HG03558 (cell line): ENCODE data around the gene OR2G2.

ENCODE experiments used
- ATAC-seq: cut with Tn5 transposase; IDR thresholded peaks from one replicate; pipeline ENCODE4 v1.9.1; 2021; ENCODE audit warnings: moderate number of reproducible peaks; ENCODE audit not compliant: unreplicated experiment; ENCODE audit errors: extremely low read depth

Gene OR2G2, protein sequence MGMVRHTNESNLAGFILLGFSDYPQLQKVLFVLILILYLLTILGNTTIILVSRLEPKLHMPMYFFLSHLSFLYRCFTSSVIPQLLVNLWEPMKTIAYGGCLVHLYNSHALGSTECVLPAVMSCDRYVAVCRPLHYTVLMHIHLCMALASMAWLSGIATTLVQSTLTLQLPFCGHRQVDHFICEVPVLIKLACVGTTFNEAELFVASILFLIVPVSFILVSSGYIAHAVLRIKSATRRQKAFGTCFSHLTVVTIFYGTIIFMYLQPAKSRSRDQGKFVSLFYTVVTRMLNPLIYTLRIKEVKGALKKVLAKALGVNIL

DNA sequence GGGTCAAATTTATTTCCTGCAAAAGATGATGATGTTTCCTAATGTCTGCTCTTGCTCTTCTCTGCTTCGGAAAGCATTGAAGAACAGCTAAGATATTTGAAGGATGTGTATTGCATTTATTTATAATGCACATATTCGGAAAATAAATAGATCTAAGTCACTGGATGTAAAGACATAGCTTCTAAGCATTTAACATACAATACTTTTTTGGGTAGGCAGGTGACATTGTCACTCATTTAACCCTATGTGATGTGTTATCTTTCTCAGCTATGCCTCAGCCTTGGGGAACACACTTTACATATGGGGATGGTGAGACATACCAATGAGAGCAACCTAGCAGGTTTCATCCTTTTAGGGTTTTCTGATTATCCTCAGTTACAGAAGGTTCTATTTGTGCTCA is at the start of gene OR2G2:
Gene OR2G2 (plus strand): TSS at position 301 of the 400 bp plus-strand sequence. CDS start 0 bp downstream, at position 301.
- ATAC-seq, result no peak

DNA sequence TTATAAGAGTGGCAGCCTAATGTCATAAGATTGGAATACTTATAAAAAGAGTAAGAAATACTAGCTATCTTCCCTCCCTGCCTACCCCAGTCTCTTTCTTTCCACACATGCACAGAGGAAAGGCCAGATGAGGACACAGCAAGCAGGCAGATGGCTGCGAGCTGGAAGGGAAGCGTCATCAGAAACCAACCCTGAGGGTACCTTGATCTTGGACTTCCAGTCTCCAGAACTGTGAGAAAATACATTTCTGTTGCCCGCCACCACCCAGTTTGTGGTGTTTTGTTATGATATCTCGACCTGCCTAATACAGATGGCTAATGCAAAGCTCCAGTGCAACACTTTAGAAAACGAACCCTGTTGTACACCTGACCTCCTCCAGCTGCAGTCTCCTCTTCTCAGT is 49.6 kb upstream of the OR2G2 start:
- ATAC-seq, result no peak

DNA sequence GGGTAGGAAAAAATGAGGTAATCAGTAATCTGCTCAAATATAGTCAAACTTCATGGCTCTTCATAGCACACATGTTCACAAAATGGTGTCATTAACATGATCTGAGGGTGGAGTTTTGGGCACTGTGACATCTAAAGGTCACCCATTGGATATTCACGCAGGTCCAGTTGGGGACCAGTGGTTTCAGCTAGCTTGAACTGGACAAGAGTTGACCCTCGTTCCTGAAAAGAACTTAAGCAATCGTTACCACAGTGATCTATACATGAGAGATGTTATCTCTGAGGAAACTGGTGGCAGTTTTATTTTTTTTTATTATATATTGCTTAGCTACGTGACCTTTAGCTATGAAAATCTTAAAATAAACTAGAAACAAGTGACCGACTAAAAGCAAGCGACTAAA is 48.9 kb upstream of the OR2G2 start:
- no peak for ATAC-seq

DNA sequence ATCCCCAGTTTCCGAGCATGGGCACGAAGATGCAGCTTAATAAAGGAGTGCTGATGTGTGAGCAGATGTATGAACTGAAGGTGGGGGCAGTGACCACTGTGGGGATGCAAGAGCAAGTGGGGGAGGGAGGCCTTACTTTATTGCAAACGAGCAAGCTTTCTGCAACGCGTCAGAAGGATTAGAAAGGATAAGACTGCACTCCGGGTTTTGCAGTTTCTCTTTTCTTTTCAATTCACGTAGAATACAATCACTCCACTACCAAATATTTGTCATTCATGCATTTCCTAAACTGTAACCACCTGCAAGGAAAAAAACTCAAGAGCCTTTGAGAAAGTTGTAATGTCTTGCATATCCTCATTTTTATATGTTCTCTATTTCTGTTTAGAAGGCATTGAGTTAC is 47.6 kb upstream of the OR2G2 start:
- no peak for ATAC-seq

DNA sequence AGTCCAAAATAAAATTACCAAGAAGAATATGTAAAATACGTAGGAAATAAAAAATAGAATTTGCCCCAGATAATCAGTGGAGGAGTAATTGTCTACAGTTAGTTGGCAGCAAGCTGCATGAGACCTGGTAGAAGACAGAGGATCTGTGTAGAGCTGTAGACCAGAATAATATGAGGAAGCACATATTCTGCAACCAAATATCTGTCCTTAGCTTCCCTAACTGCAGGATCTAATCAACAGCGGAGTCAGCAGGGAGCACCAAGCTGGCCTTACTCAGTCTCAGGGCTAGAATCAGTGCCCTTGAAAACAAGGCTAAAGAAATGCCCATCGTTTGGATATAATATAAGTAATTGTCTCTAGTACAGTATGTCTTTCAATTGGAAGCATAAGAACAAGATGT is 45.3 kb upstream of the OR2G2 start:
- no peak for ATAC-seq

DNA sequence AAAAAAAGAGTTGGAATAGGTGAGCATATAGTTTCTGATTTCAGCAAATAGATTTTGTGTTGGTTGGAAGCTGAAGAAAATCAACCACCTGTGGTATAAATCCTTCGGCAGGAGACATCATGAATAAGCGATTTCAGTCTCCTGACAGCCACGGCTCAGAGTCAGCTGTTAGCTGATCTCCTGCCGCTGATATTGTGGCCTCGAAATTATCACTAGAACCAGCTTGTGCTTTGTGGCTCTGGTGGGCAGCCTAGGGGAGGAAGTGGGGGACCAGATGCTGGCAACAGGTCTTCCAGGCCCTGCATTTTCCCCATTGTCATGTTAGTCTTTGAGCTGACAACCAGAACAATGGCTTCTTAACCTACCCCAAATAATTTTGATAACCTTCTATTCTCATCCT is 40.1 kb upstream of the OR2G2 start:
- no peak for ATAC-seq

DNA sequence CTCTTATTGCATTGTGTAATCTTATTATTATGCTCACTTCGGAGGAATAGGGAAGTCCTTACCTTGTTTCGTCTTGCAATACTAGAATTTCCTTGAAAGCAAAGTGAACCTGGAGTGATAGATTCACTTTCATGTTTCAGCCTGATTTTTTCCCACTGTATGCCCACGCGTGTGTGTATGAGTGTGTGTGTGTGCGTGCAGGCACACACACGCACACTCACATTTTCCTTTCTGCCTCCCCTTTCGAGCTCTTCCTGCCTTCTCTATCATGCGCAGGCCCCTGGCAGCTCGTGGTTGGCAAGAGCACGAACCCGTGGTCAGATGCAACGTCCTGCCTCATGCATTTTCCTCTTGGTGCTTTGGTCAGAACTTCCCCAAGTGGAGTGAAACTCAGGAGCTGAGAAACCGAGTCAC is 39.4 kb upstream of the OR2G2 start, which contains the start of gene GCSAML:
Gene GCSAML (plus strand): TSS at position 366 of the 414 bp plus-strand sequence. CDS start 58 bp downstream, outside the sequence.
- ATAC-seq, result no peak

DNA sequence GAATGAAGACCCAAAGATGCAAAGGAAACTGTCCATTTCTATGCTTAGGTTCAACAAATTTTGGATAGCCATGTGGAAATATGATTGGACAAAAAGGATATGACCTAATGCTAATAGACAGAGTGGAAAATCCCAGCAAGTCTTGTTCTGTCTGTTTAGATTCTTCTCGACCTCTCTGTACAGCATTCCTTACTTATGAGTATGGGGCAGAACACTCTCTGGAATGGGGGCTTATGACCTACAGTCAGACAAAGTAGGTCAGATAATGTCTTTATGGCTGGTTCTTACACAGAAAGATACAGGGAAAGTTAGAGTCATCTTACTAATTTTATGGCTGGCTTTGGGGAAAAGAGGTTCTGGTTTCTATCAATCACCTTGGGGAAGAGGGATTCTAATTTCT is 36.4 kb upstream of the OR2G2 start:
- no peak for ATAC-seq

DNA sequence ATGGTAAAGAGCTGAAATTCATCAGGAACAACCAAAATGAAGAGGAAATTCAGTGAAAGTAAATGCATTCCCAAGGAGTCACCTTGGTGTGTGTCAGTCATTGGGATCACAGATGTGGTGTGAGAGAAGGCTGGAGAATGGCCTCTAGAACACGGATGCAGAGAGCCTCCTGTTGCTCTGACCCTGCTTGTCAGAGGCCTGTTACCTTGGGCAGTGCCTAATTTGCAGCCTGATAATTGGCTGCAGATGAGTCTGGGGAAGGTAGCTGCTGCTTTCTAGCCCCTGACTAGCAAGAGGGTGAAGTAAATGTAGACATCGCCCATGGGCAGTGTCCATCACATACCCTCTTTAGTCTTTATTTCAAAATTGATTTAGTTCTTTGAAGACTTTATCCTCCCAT is 35.9 kb upstream of the OR2G2 start:
- ATAC-seq, result no peak

DNA sequence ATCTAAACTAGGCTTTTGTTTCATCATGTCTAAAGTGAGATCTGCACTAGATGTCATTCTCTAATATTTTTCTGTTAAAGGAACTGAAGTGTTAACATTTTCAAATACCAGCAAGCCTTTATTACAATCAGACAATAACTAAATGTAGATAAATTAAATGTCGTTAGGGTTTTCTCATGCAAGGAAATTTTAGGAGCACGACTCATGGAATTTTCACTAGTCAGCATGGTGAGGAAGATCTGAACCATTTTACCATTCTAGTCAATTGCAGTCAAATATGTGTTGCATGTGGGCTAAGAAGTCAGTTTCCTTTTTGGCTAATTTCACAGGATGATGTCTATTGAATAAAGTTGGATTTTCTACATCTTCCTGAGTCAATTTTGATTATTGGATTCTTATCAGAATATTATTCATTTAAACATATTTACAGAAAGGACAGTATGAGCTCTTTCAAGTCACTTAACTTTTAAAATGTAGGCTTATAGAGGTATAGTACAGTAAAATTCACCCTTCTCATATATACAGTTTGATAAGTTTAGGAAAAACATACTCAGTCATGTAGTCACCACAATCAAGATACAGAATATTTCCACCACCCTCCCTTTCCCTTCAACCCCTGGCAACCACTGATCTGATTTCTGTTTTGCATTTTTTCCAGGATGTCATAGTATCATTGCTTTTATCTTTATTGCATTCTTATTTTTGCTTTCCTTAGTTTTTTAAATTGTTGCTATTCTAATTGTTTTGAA is 30.1 kb upstream of the OR2G2 start:
- no peak for ATAC-seq

DNA sequence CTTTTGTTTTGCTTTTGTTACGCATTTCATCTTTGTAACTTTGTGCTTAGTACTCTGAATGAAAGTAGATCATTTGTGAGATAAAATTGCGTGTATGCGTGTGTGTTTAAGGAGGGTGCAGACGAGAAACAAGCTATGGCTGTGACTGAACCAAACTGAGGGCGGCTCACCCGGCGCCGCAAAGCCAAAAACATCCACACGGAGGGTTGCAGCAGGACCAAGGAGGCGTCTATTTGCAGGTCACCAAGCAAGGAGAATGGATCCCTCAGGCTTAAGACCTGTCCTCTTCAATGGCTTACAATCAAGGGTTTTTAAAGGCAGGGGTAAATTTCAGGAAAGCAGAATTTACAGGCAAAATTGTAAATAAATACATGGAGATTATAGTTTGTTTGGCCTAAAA is 26.4 kb upstream of the OR2G2 start:
- no peak for ATAC-seq

DNA sequence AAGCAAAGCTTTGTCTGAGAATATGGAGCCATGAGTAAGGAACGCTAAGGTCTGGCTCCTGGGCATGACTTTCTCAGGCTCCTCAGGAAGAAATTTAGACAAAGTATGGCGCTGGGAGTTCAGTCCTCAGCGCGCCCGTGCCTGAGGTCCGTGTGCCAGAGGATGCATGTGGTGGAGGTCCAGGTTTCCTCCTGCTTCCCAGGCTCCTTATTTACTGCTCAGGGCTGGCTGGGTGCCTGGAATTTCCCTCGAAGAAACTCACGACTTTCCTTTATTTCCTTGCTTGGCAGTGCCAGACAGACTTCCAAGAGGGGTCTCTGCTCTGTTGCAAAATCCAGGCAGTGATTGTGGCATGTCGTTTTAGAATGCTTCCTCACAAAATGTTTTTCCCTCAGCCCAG is 26.0 kb upstream of the OR2G2 start:
- ATAC-seq, result no peak

DNA sequence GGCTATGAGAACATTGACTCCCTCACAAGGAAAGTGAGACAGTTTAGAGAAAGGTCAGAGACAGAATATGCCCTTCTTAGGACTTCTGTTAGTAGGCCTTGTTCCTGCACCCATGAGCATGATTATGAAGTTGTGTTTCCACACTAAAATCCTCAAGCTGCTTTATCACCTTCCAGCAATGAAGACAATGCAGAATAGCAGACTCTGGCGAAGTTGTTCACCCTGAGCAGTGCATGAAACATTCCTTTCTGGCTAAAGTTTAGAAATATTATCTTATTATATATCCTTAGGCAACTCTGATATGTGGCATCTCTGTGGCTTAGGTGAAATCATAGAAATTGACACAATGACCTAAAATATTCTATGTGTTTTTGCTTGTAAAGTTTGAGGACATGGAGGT is 13.9 kb upstream of the OR2G2 start:
- ATAC-seq, result no peak

DNA sequence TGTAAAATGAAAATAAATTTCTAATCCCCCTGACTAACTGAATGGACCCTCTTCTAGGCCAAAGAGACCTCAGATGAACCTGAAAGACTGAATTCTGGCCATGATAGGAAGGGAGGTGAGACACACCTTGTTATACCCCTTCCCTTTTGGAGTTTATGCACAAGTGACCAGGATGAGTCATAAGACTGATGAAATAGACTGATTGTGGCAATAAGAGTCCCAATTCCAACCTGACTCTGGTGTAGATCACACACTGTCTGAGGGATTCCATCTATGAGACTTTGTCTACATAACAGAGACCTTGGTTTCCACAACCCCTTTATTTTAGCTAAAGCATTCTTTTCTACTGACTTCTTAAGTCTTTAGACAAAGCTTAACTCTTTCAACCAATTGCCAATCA is 13.5 kb upstream of the OR2G2 start:
- no peak for ATAC-seq

DNA sequence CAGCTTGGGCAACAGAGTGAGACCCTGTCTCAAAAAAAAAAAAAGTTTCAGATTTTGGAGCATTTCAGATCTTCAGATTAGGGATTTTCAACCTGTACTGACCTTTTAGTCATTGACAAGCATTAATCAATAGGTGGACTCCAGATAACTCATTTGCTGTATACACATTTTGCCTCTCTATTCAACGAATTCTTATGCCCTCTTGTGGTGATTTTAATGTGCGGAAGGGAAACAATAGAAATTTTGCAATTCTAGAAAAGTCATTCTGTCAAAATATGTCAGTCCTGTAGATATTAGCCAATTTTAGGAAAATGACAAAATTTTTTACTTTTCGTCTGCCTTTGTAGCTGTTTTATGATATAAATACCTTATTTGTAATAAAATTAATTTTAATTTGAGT is 11.6 kb upstream of the OR2G2 start:
- ATAC-seq, result no peak

DNA sequence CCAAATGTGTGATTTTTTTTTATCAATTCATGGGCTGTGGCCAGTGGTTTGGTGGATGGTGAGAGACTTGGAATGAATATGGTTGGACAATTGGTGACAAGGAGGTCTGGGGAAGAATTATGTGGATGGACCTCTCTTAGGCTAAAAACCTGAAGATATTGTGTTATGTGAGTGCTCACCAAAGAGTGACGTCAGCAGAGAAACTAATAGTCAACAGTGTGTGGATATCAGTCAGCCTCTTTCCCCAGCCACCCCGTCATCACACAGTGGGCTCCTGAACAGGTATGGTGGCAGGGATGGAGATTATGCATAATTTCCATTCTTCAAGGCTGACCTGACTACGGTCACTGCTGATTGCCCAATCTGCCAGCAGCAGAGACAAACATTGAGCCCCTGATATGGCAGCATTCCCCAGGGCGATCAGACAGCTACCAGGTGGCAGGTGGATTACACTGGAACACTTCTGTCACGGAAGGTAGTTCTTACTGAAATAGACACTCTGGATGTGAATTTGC is 9.2 kb upstream of the OR2G2 start:
- ATAC-seq, result no peak

DNA sequence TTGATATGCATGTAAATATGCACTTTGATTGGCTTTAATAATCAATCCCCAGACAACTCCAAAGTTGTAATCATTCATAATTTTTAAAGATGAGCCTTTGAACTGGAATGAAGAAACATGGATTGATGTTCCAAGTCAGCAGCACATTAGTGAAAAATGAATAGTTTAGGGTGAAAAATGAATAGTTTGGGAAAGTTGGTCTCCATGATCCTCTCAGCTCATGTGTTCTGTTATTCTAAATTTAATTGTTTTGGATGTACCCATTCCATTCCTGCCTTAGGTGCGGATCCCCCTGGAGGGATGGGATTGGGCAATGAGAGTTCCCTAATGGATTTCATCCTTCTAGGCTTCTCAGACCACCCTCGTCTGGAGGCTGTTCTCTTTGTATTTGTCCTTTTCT is 17.1 kb downstream of the OR2G2 start, which contains the start of gene OR2G3:
Gene OR2G3 (plus strand): TSS at position 301 of the 400 bp plus-strand sequence. CDS start 0 bp downstream, at position 301.
- ATAC-seq, result no peak

DNA sequence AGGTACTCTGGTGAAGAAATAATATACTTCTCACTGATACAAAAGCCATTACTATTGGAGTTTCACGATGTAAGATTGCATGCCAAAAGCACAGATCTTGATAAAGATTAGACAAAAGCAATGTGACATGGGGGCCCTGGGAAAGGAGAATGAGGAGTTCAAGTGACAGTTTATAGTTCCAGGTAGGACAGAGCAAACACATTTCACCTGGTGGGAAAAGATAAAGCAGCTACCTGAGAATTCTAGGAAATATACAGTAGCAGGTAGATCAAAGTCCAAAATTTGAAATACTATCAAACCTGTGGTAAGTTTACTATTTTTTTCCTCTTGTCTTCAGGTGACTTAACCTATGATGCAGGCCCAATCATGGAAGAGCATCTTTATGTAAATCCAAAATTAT is 25.2 kb downstream of the OR2G2 start:
- ATAC-seq, result no peak

DNA sequence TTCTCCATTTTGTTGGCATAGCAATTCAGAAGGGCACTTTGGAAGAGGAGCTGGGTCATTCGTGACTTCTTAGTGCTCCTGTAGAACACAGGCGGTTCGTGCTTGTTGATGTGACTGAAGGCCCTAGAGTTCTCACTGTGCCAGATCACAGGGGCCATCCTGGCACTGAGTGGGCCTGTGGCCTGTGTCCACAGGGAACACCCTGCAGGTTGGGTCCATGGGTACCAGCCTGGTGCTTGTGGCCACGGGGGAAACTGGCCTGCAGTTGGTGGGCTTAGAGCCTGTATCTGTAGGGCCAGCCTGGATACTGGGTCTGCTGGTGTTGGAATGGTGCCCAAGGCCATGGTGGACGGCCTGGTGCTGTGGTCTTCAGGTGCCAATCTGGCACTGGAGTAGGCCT is 26.5 kb downstream of the OR2G2 start:
- ATAC-seq, result no peak

DNA sequence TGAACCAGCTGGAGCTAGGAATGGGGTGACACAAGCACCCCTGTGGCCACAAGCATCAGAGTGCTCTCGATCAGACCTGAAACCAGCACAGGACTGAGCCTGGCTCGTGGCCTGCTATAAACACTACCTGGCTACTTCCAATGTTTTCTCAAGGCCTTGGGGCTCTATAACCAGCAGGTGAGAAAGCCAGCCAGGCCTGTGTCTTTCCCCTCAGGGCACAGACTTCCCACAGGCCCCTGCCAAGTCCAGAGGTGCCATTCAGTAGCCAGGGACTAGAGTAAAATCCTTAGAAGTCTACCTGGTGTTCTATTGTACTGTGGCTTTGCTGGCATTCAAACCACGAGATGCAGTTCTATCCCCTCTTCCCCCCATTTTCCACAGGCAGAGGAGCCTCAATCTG is 39.8 kb downstream of the OR2G2 start:
- no peak for ATAC-seq

DNA sequence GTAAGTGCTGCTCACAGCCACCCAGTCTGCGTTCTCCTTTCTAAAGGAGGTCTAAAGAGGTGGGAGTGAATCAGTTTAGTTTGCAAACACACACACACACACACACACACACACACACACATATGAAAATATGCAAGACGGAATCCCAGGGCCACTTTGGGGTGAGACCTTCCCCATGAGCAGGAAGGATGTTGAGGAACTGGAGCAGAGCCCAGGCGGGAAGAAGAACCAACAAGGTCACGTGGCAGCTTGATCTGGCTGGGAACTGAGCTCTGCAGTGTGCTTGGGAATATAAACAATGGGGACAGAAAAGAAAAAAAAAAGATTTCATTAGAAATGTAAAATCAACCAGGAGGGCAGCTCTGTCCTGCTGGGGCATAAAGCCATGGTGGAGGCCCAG is 49.9 kb downstream of the OR2G2 start:
- no peak for ATAC-seq
